HEK293 (cell line): ENCODE measurements around the gene PMP22.

Source experiments
- CTCF ChIA-PET: fragments of 350-600 bp; formaldehyde crosslinking; extraction: SDS; loops from one replicate; lab custom pipeline; 2021; ENCODE audit warnings: antibody characterized with exemption; lab: Yijun Ruan, JAX
- POLR2A ChIA-PET: fragments of 300-600 bp; formaldehyde crosslinking; extraction: SDS; loops from one replicate; lab custom pipeline; 2020; ENCODE audit warnings: antibody characterized with exemption, inconsistent platforms; lab: Yijun Ruan, JAX
- H3K27ac ChIP-seq: fragments of 200-500 bp; sonication (Bioruptor generic); 2 replicates; pipeline ENCODE4 v1.5.1; 2014; ENCODE audit warnings: low read depth, low read length, control low read depth, inconsistent platforms; ENCODE audit errors: extremely low read depth
- H3K36me3 ChIP-seq, 2 experiments: fragments of 200-500 bp in 1 of 2; sonication (Bioruptor generic) in 1 of 2; 1 replicate in 1 of 2; 2 replicates in 1 of 2; pipeline ENCODE4 v1.5.1; 2014 to 2017; ENCODE audit warnings: inconsistent platforms in 2 of 2, low read length in 2 of 2; ENCODE audit not compliant: control insufficient read depth in 2 of 2, insufficient read depth in 1 of 2
- H3K4me1 ChIP-seq: fragments of 200-500 bp; sonication (Bioruptor generic); 2 replicates; pipeline ENCODE4 v1.5.1; 2014; ENCODE audit warnings: mild to moderate bottlenecking, low read length, inconsistent platforms; ENCODE audit not compliant: control insufficient read depth, insufficient read depth
- H3K4me3 ChIP-seq: 2 replicates; pipeline ENCODE4 v1.5.1; 2011; ENCODE audit warnings: low read depth, mild to moderate bottlenecking, control low read depth, low read length, moderate library complexity
- H3K9me3 ChIP-seq: fragments of 200-500 bp; sonication (Bioruptor generic); 2 replicates; pipeline ENCODE4 v1.5.1; 2014; ENCODE audit warnings: low read depth, low read length, inconsistent platforms; ENCODE audit not compliant: control insufficient read depth, insufficient read depth
- FEZF1 ChIP-seq: fragments of 450-650 bp; formaldehyde crosslinking; IDR thresholded peaks from 2 replicates; pipeline ENCODE4 v1.5.1; 2016; ENCODE audit warnings: missing biosample characterization, missing genetic modification characterization
- PRDM1 ChIP-seq: fragments of 450-650 bp; formaldehyde crosslinking; IDR thresholded peaks from 2 replicates; pipeline ENCODE4; 2016; ENCODE audit warnings: missing biosample characterization, missing genetic modification characterization
- RBAK ChIP-seq: fragments of 450-650 bp; formaldehyde crosslinking; IDR thresholded peaks from 2 replicates; pipeline ENCODE4 v1.5.1; 2016; ENCODE audit warnings: missing biosample characterization, missing genetic modification characterization
- SALL2 ChIP-seq: fragments of 450-650 bp; formaldehyde crosslinking; IDR thresholded peaks from 2 replicates; pipeline ENCODE4 v1.5.0; 2017; ENCODE audit warnings: missing biosample characterization, mild to moderate bottlenecking, missing genetic modification characterization, borderline replicate concordance
- SP2 ChIP-seq: fragments of 450-650 bp; formaldehyde crosslinking; IDR thresholded peaks from 2 replicates; pipeline ENCODE4 v1.5.1; 2016; ENCODE audit warnings: missing biosample characterization, missing genetic modification characterization
- YY1 ChIP-seq: fragments of 450-650 bp; formaldehyde crosslinking; IDR thresholded peaks from 2 replicates; pipeline ENCODE4 v1.5.1; 2018; ENCODE audit warnings: missing biosample characterization, missing genetic modification characterization
- YY2 ChIP-seq: fragments of 450-650 bp; formaldehyde crosslinking; IDR thresholded peaks from 2 replicates; pipeline ENCODE4 v1.5.1; 2016; ENCODE audit warnings: missing biosample characterization, missing genetic modification characterization
- ZNF140 ChIP-seq: fragments of 450-650 bp; formaldehyde crosslinking; IDR thresholded peaks from 2 replicates; pipeline ENCODE4 v1.5.1; 2016; ENCODE audit warnings: missing biosample characterization, missing genetic modification characterization
- ZNF146 ChIP-seq: fragments of 450-650 bp; formaldehyde crosslinking; IDR thresholded peaks from 2 replicates; pipeline ENCODE4 v1.5.1; 2016; ENCODE audit warnings: missing biosample characterization, missing genetic modification characterization
- ZNF155 ChIP-seq: fragments of 450-650 bp; formaldehyde crosslinking; IDR thresholded peaks from 2 replicates; pipeline ENCODE4 v1.5.1; 2016; ENCODE audit warnings: missing biosample characterization, missing genetic modification characterization
- ZNF169 ChIP-seq: fragments of 450-650 bp; formaldehyde crosslinking; IDR thresholded peaks from 2 replicates; pipeline ENCODE4 v1.5.1; 2016; ENCODE audit warnings: missing biosample characterization, missing genetic modification characterization
- ZNF202 ChIP-seq: fragments of 450-650 bp; formaldehyde crosslinking; IDR thresholded peaks from 2 replicates; pipeline ENCODE4 v1.5.1; 2016; ENCODE audit warnings: missing biosample characterization, missing genetic modification characterization, borderline replicate concordance
- ZNF341 ChIP-seq: fragments of 450-650 bp; formaldehyde crosslinking; IDR thresholded peaks from 2 replicates; pipeline ENCODE4; 2016; ENCODE audit warnings: low read depth, missing biosample characterization, missing genetic modification characterization
- ZNF529 ChIP-seq: fragments of 450-650 bp; formaldehyde crosslinking; IDR thresholded peaks from 2 replicates; pipeline ENCODE4 v1.5.1; 2017; ENCODE audit warnings: missing genetic modification characterization, missing biosample characterization; ENCODE audit not compliant: insufficient replicate concordance
- ZNF560 ChIP-seq: fragments of 450-650 bp; formaldehyde crosslinking; IDR thresholded peaks from 2 replicates; pipeline ENCODE4 v1.5.1; 2017; ENCODE audit warnings: missing biosample characterization, missing genetic modification characterization, borderline replicate concordance
- ZNF658 ChIP-seq: fragments of 450-650 bp; formaldehyde crosslinking; IDR thresholded peaks from 2 replicates; pipeline ENCODE4; 2016; ENCODE audit warnings: missing biosample characterization, missing genetic modification characterization
- ZNF670 ChIP-seq: fragments of 450-650 bp; formaldehyde crosslinking; IDR thresholded peaks from 2 replicates; pipeline ENCODE4 v1.5.1; 2016; ENCODE audit warnings: missing biosample characterization, missing genetic modification characterization, low read depth
- ZNF768 ChIP-seq: fragments of 450-650 bp; formaldehyde crosslinking; IDR thresholded peaks from 2 replicates; pipeline ENCODE4 v1.5.1; 2018; ENCODE audit warnings: missing biosample characterization, mild to moderate bottlenecking, missing genetic modification characterization
- TF ChIP-seq, protein P1 (sequence below): fragments of 450-650 bp; formaldehyde crosslinking; IDR thresholded peaks from 2 replicates; pipeline ENCODE4 v1.5.1; 2017; ENCODE audit warnings: missing biosample characterization, missing genetic modification characterization
- TF ChIP-seq, protein P2 (sequence below): fragments of 450-650 bp; formaldehyde crosslinking; IDR thresholded peaks from 2 replicates; pipeline ENCODE4 v1.5.1; 2016; ENCODE audit warnings: missing biosample characterization, missing genetic modification characterization, borderline replicate concordance
- TF ChIP-seq, protein P3 (sequence below): fragments of 450-650 bp; formaldehyde crosslinking; IDR thresholded peaks from 2 replicates; pipeline ENCODE4 v1.5.1; 2016; ENCODE audit warnings: missing biosample characterization, missing genetic modification characterization
- TF ChIP-seq, protein P4 (sequence below): fragments of 450-650 bp; formaldehyde crosslinking; IDR thresholded peaks from 2 replicates; pipeline ENCODE4 v1.5.1; 2016; ENCODE audit warnings: missing biosample characterization, missing genetic modification characterization
- TF ChIP-seq, protein P5 (sequence below): fragments of 450-650 bp; formaldehyde crosslinking; IDR thresholded peaks from 2 replicates; pipeline ENCODE4 v1.5.1; 2017; ENCODE audit warnings: missing biosample characterization, missing genetic modification characterization

Gene PMP22

DNA sequence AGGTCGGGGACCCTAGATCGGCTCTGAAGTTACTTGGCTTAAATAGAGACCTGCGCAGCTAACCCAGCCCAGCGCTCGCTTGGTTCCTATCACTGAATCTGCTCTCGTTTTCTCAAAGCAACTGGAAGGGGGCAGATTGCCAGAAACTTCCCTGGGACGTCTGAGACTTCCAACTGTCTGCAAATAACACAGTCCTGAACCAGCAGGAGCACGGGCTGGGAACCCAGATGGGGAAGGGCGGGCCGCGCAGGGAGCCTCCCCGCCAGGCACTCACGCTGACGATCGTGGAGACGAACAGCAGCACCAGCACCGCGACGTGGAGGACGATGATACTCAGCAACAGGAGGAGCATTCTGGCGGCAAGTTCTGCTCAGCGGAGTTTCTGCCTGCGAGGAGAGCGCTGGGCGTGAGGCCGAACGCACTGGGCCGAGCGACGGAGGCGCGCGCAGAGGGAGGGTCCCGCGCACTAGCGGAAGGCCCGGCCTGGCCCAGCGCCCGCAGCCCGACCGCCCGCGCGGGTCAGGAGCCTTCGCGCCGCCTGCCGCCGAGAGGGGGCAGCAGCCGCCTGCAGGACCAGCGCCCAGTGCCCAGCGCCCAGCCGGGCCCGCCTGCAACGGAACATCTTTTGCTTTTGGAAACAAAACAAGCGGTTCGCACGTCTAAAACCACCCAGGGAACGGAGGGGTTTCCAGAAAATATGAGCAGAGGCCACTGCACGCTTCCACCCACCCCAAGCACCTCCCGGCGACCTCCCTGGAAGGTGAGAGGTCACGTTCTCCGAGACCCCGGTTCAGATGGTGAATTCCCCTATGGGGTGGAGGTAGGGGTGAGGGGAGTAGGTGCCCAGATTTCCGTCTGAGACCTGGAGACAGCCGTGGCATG, 4.5 kb downstream of the PMP22 start:
- Histone ChIP-seq H3K36me3 (peaks cover 5 to 22% of the 10 kb centered on the region in 2 experiments; a peak in 2 of 3 replicates), H3K9me3 (no peaks in the 10 kb centered on the region), H3K4me3 (peak overlapping the region; percentile 78), H3K27ac (peak overlapping the region; percentile 86), H3K4me1 (peaks cover 7% of the 10 kb centered on the region)
- CTCF ChIA-PET: interaction anchor here (0.6 to 6.7 kb wide), 7 partner anchors 12 to 1112 kb away, joined by 3 to 92 read pairs (median 5); no protein-coding TSS in a partner anchor
- POLR2A ChIA-PET: interaction anchor here (0.5 kb wide), 1 partner anchor 229 kb away, joined by 5 read pairs; no protein-coding TSS in a partner anchor
- TF ChIP-seq ZNF146 (tag by site-specific recombination) (no peak), ZNF560 (tag by site-specific recombination) (no peak), ZNF140 (tag by site-specific recombination) (no peak), ZNF202 (tag by site-specific recombination) (no peak), ZNF670 (tag by site-specific recombination) (no peak), ZNF169 (no peak), YY1 (no peak), FEZF1 (no peak), PRDM1 (no peak), YY2 (tag by site-specific recombination) (no peak), ZNF155 (no peak), SP2 (peak; percentile 80), ZNF341 (tag by site-specific recombination) (peak; percentile 94), RBAK (tag by site-specific recombination) (no peak), ZNF529 (tag by site-specific recombination) (no peak), ZNF658 (tag by site-specific recombination) (no peak), ZNF768 (tag by site-specific recombination) (no peak; the same call in 1 of the 2 replicates), SALL2 (tag by site-specific recombination) (no peak)
- TF ChIP-seq, protein P1, sequence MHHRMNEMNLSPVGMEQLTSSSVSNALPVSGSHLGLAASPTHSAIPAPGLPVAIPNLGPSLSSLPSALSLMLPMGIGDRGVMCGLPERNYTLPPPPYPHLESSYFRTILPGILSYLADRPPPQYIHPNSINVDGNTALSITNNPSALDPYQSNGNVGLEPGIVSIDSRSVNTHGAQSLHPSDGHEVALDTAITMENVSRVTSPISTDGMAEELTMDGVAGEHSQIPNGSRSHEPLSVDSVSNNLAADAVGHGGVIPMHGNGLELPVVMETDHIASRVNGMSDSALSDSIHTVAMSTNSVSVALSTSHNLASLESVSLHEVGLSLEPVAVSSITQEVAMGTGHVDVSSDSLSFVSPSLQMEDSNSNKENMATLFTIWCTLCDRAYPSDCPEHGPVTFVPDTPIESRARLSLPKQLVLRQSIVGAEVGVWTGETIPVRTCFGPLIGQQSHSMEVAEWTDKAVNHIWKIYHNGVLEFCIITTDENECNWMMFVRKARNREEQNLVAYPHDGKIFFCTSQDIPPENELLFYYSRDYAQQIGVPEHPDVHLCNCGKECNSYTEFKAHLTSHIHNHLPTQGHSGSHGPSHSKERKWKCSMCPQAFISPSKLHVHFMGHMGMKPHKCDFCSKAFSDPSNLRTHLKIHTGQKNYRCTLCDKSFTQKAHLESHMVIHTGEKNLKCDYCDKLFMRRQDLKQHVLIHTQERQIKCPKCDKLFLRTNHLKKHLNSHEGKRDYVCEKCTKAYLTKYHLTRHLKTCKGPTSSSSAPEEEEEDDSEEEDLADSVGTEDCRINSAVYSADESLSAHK (tag by site-specific recombination): 0 out of 2 replicates have a peak, but pooled peaks have one; percentile 20
- TF ChIP-seq, protein P2, sequence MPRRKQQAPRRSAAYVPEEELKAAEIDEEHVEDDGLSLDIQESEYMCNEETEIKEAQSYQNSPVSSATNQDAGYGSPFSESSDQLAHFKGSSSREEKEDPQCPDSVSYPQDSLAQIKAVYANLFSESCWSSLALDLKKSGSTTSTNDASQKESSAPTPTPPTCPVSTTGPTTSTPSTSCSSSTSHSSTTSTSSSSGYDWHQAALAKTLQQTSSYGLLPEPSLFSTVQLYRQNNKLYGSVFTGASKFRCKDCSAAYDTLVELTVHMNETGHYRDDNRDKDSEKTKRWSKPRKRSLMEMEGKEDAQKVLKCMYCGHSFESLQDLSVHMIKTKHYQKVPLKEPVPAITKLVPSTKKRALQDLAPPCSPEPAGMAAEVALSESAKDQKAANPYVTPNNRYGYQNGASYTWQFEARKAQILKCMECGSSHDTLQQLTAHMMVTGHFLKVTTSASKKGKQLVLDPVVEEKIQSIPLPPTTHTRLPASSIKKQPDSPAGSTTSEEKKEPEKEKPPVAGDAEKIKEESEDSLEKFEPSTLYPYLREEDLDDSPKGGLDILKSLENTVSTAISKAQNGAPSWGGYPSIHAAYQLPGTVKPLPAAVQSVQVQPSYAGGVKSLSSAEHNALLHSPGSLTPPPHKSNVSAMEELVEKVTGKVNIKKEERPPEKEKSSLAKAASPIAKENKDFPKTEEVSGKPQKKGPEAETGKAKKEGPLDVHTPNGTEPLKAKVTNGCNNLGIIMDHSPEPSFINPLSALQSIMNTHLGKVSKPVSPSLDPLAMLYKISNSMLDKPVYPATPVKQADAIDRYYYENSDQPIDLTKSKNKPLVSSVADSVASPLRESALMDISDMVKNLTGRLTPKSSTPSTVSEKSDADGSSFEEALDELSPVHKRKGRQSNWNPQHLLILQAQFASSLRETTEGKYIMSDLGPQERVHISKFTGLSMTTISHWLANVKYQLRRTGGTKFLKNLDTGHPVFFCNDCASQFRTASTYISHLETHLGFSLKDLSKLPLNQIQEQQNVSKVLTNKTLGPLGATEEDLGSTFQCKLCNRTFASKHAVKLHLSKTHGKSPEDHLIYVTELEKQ (tag by site-specific recombination): no peak
- TF ChIP-seq, protein P3, sequence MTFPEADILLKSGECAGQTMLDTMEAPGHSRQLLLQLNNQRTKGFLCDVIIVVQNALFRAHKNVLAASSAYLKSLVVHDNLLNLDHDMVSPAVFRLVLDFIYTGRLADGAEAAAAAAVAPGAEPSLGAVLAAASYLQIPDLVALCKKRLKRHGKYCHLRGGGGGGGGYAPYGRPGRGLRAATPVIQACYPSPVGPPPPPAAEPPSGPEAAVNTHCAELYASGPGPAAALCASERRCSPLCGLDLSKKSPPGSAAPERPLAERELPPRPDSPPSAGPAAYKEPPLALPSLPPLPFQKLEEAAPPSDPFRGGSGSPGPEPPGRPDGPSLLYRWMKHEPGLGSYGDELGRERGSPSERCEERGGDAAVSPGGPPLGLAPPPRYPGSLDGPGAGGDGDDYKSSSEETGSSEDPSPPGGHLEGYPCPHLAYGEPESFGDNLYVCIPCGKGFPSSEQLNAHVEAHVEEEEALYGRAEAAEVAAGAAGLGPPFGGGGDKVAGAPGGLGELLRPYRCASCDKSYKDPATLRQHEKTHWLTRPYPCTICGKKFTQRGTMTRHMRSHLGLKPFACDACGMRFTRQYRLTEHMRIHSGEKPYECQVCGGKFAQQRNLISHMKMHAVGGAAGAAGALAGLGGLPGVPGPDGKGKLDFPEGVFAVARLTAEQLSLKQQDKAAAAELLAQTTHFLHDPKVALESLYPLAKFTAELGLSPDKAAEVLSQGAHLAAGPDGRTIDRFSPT (tag by site-specific recombination): no peak; the same call in 1 of the 2 replicates
- TF ChIP-seq, protein P4, sequence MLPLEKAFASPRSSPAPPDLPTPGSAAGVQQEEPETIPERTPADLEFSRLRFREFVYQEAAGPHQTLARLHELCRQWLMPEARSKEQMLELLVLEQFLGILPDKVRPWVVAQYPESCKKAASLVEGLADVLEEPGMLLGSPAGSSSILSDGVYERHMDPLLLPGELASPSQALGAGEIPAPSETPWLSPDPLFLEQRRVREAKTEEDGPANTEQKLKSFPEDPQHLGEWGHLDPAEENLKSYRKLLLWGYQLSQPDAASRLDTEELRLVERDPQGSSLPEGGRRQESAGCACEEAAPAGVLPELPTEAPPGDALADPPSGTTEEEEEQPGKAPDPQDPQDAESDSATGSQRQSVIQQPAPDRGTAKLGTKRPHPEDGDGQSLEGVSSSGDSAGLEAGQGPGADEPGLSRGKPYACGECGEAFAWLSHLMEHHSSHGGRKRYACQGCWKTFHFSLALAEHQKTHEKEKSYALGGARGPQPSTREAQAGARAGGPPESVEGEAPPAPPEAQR (tag by site-specific recombination): no peak
- TF ChIP-seq, protein P5, sequence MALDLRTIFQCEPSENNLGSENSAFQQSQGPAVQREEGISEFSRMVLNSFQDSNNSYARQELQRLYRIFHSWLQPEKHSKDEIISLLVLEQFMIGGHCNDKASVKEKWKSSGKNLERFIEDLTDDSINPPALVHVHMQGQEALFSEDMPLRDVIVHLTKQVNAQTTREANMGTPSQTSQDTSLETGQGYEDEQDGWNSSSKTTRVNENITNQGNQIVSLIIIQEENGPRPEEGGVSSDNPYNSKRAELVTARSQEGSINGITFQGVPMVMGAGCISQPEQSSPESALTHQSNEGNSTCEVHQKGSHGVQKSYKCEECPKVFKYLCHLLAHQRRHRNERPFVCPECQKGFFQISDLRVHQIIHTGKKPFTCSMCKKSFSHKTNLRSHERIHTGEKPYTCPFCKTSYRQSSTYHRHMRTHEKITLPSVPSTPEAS (tag by site-specific recombination): no peak
